MM.1S (cell line): Measurements from ENCODE around the gene PTGR3.

Experiments used
- DNase-seq: peaks from one replicate; pipeline ENCODE4 v3.0.0-alpha.2; 2015
- H2AFZ ChIP-seq: fragments of 300-600 bp; sonication (generic); 2 replicates; pipeline ENCODE4 v1.6.0; 2016; ENCODE audit warnings: antibody characterized with exemption, low read length
- H3F3A ChIP-seq: fragments of 300-600 bp; sonication (generic); 2 replicates; pipeline ENCODE4 v1.6.1; 2016; ENCODE audit warnings: mild to moderate bottlenecking, antibody characterized with exemption, low read length, moderate library complexity, mixed read lengths; ENCODE audit not compliant: insufficient read depth
- H3K27ac ChIP-seq: fragments of 300-600 bp; sonication (generic); 2 replicates; pipeline ENCODE4 v1.5.1; 2016; ENCODE audit warnings: mild to moderate bottlenecking, low read length
- H3K27me3 ChIP-seq: fragments of 300-600 bp; sonication (generic); replicated peaks from 2 replicates; pipeline ENCODE4 v1.6.0; 2016; ENCODE audit warnings: low read length; ENCODE audit not compliant: insufficient read depth
- H3K36me3 ChIP-seq: fragments of 300-600 bp; sonication (generic); replicated peaks from 2 replicates; pipeline ENCODE4 v1.6.1; 2016; ENCODE audit warnings: mild to moderate bottlenecking, low read length, mixed read lengths; ENCODE audit not compliant: insufficient read depth
- H3K4me1 ChIP-seq: fragments of 300-600 bp; sonication (generic); 2 replicates; pipeline ENCODE4 v1.6.1; 2016; ENCODE audit warnings: low read length, mixed read lengths
- H3K4me2 ChIP-seq: fragments of 300-600 bp; sonication (generic); 2 replicates; pipeline ENCODE4 v1.6.0; 2016; ENCODE audit warnings: low read depth, low read length
- H3K4me3 ChIP-seq: fragments of 300-600 bp; sonication (generic); 2 replicates; pipeline ENCODE4 v1.5.1; 2016; ENCODE audit warnings: low read length, mixed read lengths
- H3K79me2 ChIP-seq: fragments of 300-600 bp; sonication (generic); 2 replicates; pipeline ENCODE4 v1.6.1; 2016; ENCODE audit warnings: mixed run types, low read length, mixed read lengths
- H3K9ac ChIP-seq: fragments of 300-600 bp; sonication (generic); 2 replicates; pipeline ENCODE4 v1.6.1; 2016; ENCODE audit warnings: low read length, mixed read lengths
- H3K9me2 ChIP-seq: fragments of 300-600 bp; sonication (generic); replicated peaks from 2 replicates; pipeline ENCODE4 v1.6.1; 2016; ENCODE audit warnings: mild to moderate bottlenecking, low read length, mixed read lengths; ENCODE audit not compliant: insufficient read depth
- H3K9me3 ChIP-seq: fragments of 300-600 bp; sonication (generic); replicated peaks from 2 replicates; pipeline ENCODE4 v1.6.1; 2016; ENCODE audit warnings: mild to moderate bottlenecking, low read length, mixed read lengths; ENCODE audit not compliant: insufficient read depth
- H4K20me1 ChIP-seq: fragments of 300-600 bp; sonication (generic); 2 replicates; pipeline ENCODE4 v1.6.1; 2016; ENCODE audit warnings: mild to moderate bottlenecking, low read length, moderate library complexity, mixed read lengths; ENCODE audit not compliant: insufficient read depth
- EZH2 ChIP-seq: fragments of 300-600 bp; sonication (generic); optimal IDR thresholded peaks from 2 replicates; pipeline ENCODE3; 2017; ENCODE audit warnings: low read depth, mild to moderate bottlenecking, antibody characterized with exemption, low read length, mixed read lengths
- EZH2phosphoT487 ChIP-seq: fragments of 300-600 bp; sonication (generic); IDR thresholded peaks from 2 replicates; pipeline ENCODE4 v1.6.1; 2018; ENCODE audit warnings: antibody characterized with exemption, low read length
- TF ChIP-seq, protein P1 (sequence below): fragments of 300-600 bp; sonication (generic); IDR thresholded peaks from 2 replicates; pipeline ENCODE4 v1.5.1; 2016; ENCODE audit warnings: antibody characterized with exemption, low read length, mixed read lengths

The PTGR3 gene

DNA sequence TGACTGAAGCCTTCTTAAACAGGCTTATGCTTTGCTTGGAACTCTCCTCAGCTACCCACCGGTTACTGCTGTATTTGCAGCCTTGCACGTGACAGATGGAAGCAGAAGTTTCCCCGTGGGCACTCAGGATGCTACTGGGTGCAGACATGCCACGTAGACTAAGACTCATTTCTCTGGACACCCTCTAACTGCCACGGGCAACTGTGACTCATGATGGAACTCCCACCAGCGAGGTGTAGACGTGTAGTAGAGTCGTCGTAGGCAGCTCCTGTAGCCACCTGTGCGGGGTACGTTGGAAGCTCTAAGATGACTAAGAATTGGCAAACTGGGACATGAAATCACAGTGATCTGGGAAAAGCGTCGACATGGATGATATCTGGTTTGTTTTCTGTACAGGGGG lies 29.2 kb upstream of the PTGR3 start:
- DNase-seq = no peak
- Histone ChIP-seq H4K20me1 (no peaks in the 10 kb centered on the region), H3K9ac (no peak overlapping the region), H3F3A (no peaks in the 10 kb centered on the region), H3K36me3 (no peaks in the 10 kb centered on the region), H3K79me2 (peaks cover 43% of the 10 kb centered on the region), H3K9me2 (no peaks in the 10 kb centered on the region), H3K27me3 (no peaks in the 10 kb centered on the region), H2AFZ (no peak overlapping the region), H3K4me3 (no peak overlapping the region), H3K4me2 (no peak overlapping the region), H3K9me3 (no peaks in the 10 kb centered on the region), H3K4me1 (no peaks in the 10 kb centered on the region), H3K27ac (no peak overlapping the region)
- TF ChIP-seq EZH2phosphoT487 = no peak
- TF ChIP-seq, protein P1, sequence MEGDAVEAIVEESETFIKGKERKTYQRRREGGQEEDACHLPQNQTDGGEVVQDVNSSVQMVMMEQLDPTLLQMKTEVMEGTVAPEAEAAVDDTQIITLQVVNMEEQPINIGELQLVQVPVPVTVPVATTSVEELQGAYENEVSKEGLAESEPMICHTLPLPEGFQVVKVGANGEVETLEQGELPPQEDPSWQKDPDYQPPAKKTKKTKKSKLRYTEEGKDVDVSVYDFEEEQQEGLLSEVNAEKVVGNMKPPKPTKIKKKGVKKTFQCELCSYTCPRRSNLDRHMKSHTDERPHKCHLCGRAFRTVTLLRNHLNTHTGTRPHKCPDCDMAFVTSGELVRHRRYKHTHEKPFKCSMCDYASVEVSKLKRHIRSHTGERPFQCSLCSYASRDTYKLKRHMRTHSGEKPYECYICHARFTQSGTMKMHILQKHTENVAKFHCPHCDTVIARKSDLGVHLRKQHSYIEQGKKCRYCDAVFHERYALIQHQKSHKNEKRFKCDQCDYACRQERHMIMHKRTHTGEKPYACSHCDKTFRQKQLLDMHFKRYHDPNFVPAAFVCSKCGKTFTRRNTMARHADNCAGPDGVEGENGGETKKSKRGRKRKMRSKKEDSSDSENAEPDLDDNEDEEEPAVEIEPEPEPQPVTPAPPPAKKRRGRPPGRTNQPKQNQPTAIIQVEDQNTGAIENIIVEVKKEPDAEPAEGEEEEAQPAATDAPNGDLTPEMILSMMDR = no peak
- TF ChIP-seq EZH2 = no peak

DNA sequence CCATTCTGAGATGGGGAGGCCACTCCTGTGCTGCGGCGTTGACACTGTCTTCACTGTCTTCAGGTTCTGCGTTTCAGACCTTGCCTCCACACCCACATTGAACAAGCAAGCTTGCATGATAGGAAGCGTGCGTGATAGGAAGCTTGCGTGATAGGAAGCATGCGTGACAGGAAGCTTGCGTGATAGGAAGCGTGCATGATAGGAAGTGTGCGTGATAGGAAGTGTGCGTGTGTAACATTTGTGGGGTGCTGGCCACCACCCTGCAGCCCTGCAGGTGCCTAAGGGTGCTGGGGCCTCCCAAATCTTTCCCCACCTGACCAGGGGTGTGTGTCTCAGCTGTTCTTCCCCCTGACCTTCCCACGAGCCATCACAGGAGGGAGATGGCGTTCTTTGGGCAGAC lies 27.0 kb upstream of the PTGR3 start:
- Histone ChIP-seq H3K79me2 (peaks cover 28% of the 10 kb centered on the region), H3K27ac (no peak overlapping the region), H3K4me3 (no peak overlapping the region), H3F3A (no peaks in the 10 kb centered on the region), H4K20me1 (no peaks in the 10 kb centered on the region), H2AFZ (no peak overlapping the region), H3K9me3 (no peaks in the 10 kb centered on the region), H3K36me3 (no peaks in the 10 kb centered on the region), H3K4me2 (no peak overlapping the region), H3K9ac (no peak overlapping the region), H3K9me2 (no peaks in the 10 kb centered on the region), H3K4me1 (no peaks in the 10 kb centered on the region), H3K27me3 (no peaks in the 10 kb centered on the region)
- DNase-seq = no peak
- TF ChIP-seq EZH2 = no peak
- TF ChIP-seq, protein P1 = no peak
- no peak for TF ChIP-seq EZH2phosphoT487

DNA sequence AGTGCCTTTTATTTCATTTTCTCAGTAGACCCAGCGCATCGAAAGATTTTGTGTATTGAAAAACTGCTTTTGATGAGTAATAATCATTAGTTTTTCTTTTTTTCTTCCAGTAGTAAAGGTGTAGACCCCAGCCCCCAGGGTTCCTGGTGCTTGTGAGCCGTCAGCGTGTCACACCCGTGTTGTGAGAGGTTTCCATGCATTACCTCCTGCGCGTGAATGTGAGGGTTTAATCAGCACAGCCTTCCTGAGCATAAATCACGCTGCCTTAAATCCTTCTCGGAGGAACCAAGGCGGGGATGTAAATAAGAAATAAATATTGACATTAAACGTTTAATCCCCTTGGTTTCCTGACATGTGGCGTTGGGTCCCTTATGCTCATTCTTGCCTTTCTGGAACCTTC lies 26.0 kb upstream of the PTGR3 start:
- Histone ChIP-seq H3K4me3 (no peak overlapping the region), H3F3A (no peaks in the 10 kb centered on the region), H3K27ac (no peak overlapping the region), H3K9me2 (no peaks in the 10 kb centered on the region), H3K9ac (no peak overlapping the region), H4K20me1 (no peaks in the 10 kb centered on the region), H3K36me3 (no peaks in the 10 kb centered on the region), H2AFZ (no peak overlapping the region), H3K4me2 (no peak overlapping the region), H3K27me3 (no peaks in the 10 kb centered on the region), H3K9me3 (no peaks in the 10 kb centered on the region), H3K4me1 (no peaks in the 10 kb centered on the region), H3K79me2 (peaks cover 33% of the 10 kb centered on the region)
- DNase-seq = no peak
- TF ChIP-seq, protein P1 = no peak

DNA sequence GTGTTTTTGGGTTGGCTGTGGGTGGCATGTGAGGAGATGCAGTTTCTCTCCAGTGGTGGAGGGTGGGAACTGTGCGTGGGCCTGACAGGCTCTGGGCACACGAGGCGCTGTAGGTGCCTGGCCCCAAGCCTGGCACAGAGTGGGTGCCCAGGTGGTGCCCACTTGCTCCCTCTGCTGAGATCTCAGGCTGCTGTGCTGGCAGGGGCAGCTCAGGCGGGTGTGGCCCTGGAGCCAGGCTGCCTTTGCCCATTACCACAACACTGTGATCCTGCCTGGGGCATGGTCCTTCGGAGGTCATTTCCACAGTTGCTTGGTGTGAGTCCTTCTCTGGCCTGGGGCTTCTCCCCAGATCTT lies 22.1 kb upstream of the PTGR3 start:
- Histone ChIP-seq H3F3A (no peaks in the 10 kb centered on the region), H4K20me1 (no peaks in the 10 kb centered on the region), H3K4me3 (no peak overlapping the region)

More for the DNA sequence above, 22.1 kb upstream of the PTGR3 start:
- no peaks in the 10 kb centered on the region for H3K27me3 ChIP-seq
- H3K9me3 ChIP-seq = no peaks in the 10 kb centered on the region
- H3K4me1 ChIP-seq = no peaks in the 10 kb centered on the region
- DNase-seq = no peak
- TF ChIP-seq, protein P1 = no peak
- no peak for TF ChIP-seq EZH2
- TF ChIP-seq EZH2phosphoT487 = no peak
- H3K4me2 ChIP-seq = no peak overlapping the region
- H2AFZ ChIP-seq = no peak overlapping the region
- no peaks in the 10 kb centered on the region for H3K36me3 ChIP-seq
- no peaks in the 10 kb centered on the region for H3K9me2 ChIP-seq
- no peak overlapping the region for H3K27ac ChIP-seq
- no peak overlapping the region for H3K9ac ChIP-seq
- H3K79me2 ChIP-seq = peaks cover 38% of the 10 kb centered on the region
